ENCODE results near the gene FOXP1.

Gene FOXP1

GRCh38 chr3:71189480-71189879 is 394.0 kb downstream of the FOXP1 start:
- Histone ChIP-seq H3K36me3 (ENCODE audit: insufficient read depth, low read length) (peaks cover 4% of the 10 kb centered on the region; the same call in 1 of the 2 replicates), H3K27ac (ENCODE audit: low read depth, low read length, poor library complexity, severe bottlenecking) (no peak overlapping the region), H3F3A (ENCODE audit: insufficient read depth, low read length) (no peaks in the 10 kb centered on the region), H3K4me1 (ENCODE audit: insufficient read depth, low read length, severe bottlenecking) (peaks cover 16% of the 10 kb centered on the region), H3K4me2 (ENCODE audit: low read length) (no peak overlapping the region), H3K27me3 (ENCODE audit: insufficient read depth, low read length) (no peaks in the 10 kb centered on the region), H3K4me3 (ENCODE audit: low read depth, low read length, poor library complexity, severe bottlenecking) (no peak overlapping the region), H3K9me2 (ENCODE audit: low read depth, low read length) (no peaks in the 10 kb centered on the region), H3K9ac (ENCODE audit: low read length) (no peak overlapping the region), H2AFZ (ENCODE audit: low read length) (no peak overlapping the region), H3K79me2 (ENCODE audit: insufficient read depth, low read length) (no peaks in the 10 kb centered on the region), H4K20me1 (ENCODE audit: insufficient read depth, low read length) (no peaks in the 10 kb centered on the region), H3K9me3 (ENCODE audit: low read length) (no peaks in the 10 kb centered on the region)
- no peak for TF ChIP-seq EZH2 (IDR thresholded peaks at IDR 0.05; ENCODE audit: borderline replicate concordance, low read length)
- no peak for TF ChIP-seq CTCF (IDR thresholded peaks at IDR 0.05; ENCODE audit: low read length)

GRCh38 chr3:71187715-71188114 is 395.8 kb downstream of the FOXP1 start:
- no peak overlapping the region for H2AFZ ChIP-seq (ENCODE audit: low read length)
- no peaks in the 10 kb centered on the region for H3F3A ChIP-seq (ENCODE audit: insufficient read depth, low read length)
- H3K4me3 ChIP-seq (ENCODE audit: low read depth, low read length, poor library complexity, severe bottlenecking), result no peak overlapping the region
- peaks cover 30% of the 10 kb centered on the region for H3K4me1 ChIP-seq (ENCODE audit: insufficient read depth, low read length, severe bottlenecking)
- H3K9me2 ChIP-seq (ENCODE audit: low read depth, low read length), result no peaks in the 10 kb centered on the region
- H3K4me2 ChIP-seq (ENCODE audit: low read length), result no peak overlapping the region
- H3K27me3 ChIP-seq (ENCODE audit: insufficient read depth, low read length), result no peaks in the 10 kb centered on the region
- no peaks in the 10 kb centered on the region for H4K20me1 ChIP-seq (ENCODE audit: insufficient read depth, low read length)
- no peak overlapping the region for H3K27ac ChIP-seq (ENCODE audit: low read depth, low read length, poor library complexity, severe bottlenecking)
- no peak overlapping the region for H3K9ac ChIP-seq (ENCODE audit: low read length)
- no peaks in the 10 kb centered on the region for H3K79me2 ChIP-seq (ENCODE audit: insufficient read depth, low read length)
- peaks cover 4% of the 10 kb centered on the region; the same call in 1 of the 2 replicates for H3K36me3 ChIP-seq (ENCODE audit: insufficient read depth, low read length)
- TF ChIP-seq EZH2 (IDR thresholded peaks at IDR 0.05; ENCODE audit: borderline replicate concordance, low read length), result no peak
- TF ChIP-seq CTCF (IDR thresholded peaks at IDR 0.05; ENCODE audit: low read length), result no peak
- no peaks in the 10 kb centered on the region for H3K9me3 ChIP-seq (ENCODE audit: low read length)

DNA sequence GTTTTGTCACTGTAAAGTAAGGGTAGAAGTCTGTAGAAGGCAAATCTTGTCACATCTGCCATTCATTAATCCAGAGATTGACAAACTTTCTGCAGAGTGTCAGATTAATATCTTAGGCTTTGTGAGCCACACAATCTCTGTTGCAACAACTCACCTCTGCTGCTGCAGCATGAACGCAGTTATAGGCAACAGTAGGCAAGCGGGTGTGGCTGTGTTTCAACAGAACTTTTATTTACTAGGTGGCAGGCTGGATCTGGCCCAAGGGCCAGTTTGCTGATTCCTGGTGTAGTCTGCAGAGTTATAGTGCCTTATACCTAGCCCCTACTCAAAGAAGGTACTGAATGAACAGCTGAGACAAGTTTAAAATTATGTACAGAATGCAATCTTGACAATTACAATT is 396.7 kb downstream of the FOXP1 start:
- Histone ChIP-seq H3K9ac (ENCODE audit: low read length) (no peak overlapping the region), H3K9me2 (ENCODE audit: low read depth, low read length) (no peaks in the 10 kb centered on the region), H2AFZ (ENCODE audit: low read length) (no peak overlapping the region), H3K79me2 (ENCODE audit: insufficient read depth, low read length) (no peaks in the 10 kb centered on the region), H3K4me2 (ENCODE audit: low read length) (no peak overlapping the region), H3K27ac (ENCODE audit: low read depth, low read length, poor library complexity, severe bottlenecking) (no peak overlapping the region), H3K9me3 (ENCODE audit: low read length) (no peaks in the 10 kb centered on the region), H3F3A (ENCODE audit: insufficient read depth, low read length) (no peaks in the 10 kb centered on the region), H3K27me3 (ENCODE audit: insufficient read depth, low read length) (no peaks in the 10 kb centered on the region), H3K36me3 (ENCODE audit: insufficient read depth, low read length) (peaks cover 4% of the 10 kb centered on the region; the same call in 1 of the 2 replicates), H4K20me1 (ENCODE audit: insufficient read depth, low read length) (no peaks in the 10 kb centered on the region), H3K4me3 (ENCODE audit: low read depth, low read length, poor library complexity, severe bottlenecking) (no peak overlapping the region), H3K4me1 (ENCODE audit: insufficient read depth, low read length, severe bottlenecking) (peaks cover 30% of the 10 kb centered on the region)
- no peak for TF ChIP-seq EZH2 (IDR thresholded peaks at IDR 0.05; ENCODE audit: borderline replicate concordance, low read length)
- TF ChIP-seq CTCF (IDR thresholded peaks at IDR 0.05; ENCODE audit: low read length), result no peak
